H9 (cell line): ENCODE data around the gene ARHGEF10L. TPM values are rescaled to one million over a fixed set of nuclear protein-coding genes. Genes with fewer than 3 reads are reported as not detected.

ENCODE experiments used
- DNase-seq: peaks from one replicate; pipeline ENCODE4 v3.0.0-alpha.2; 2017
- H2AFZ ChIP-seq: one replicate; pipeline ENCODE4 v1.6.1; 2013; ENCODE audit warnings: mild to moderate bottlenecking, low read length, control low read depth, moderate library complexity
- H2AK5ac ChIP-seq: 2 replicates; pipeline ENCODE4 v1.6.1; 2013; ENCODE audit warnings: low read length, control low read depth, mixed read lengths; ENCODE audit not compliant: insufficient read length
- H2BK120ac ChIP-seq: one replicate; pipeline ENCODE4 v1.6.1; 2013; ENCODE audit warnings: low read depth, mild to moderate bottlenecking, low read length, control low read depth, inconsistent platforms; ENCODE audit not compliant: poor library complexity, severe bottlenecking
- H2BK12ac ChIP-seq: 2 replicates; pipeline ENCODE4 v1.6.1; 2013; ENCODE audit warnings: low read length, control low read depth, mixed read lengths, low read depth; ENCODE audit not compliant: insufficient read length
- H2BK15ac ChIP-seq: 2 replicates; pipeline ENCODE4 v1.6.1; 2013; ENCODE audit warnings: low read depth, low read length, control low read depth
- H2BK20ac ChIP-seq: one replicate; pipeline ENCODE4 v1.6.1; 2013; ENCODE audit warnings: low read depth, mild to moderate bottlenecking, low read length, control low read depth, inconsistent platforms; ENCODE audit not compliant: poor library complexity, severe bottlenecking
- H2BK5ac ChIP-seq: 2 replicates; pipeline ENCODE4 v1.6.1; 2013; ENCODE audit warnings: low read length, control low read depth, mixed read lengths; ENCODE audit not compliant: insufficient read length
- H3K14ac ChIP-seq: 2 replicates; pipeline ENCODE4 v1.6.1; 2013; ENCODE audit warnings: low read length, control low read depth; ENCODE audit not compliant: insufficient read depth
- H3K18ac ChIP-seq: 2 replicates; pipeline ENCODE4 v1.6.1; 2013; ENCODE audit warnings: low read depth, mild to moderate bottlenecking, mixed read lengths, low read length, control low read depth; ENCODE audit not compliant: insufficient read length
- H3K23ac ChIP-seq: 2 replicates; pipeline ENCODE4 v1.6.1; 2013; ENCODE audit warnings: low read length, control low read depth, mixed read lengths, low read depth; ENCODE audit not compliant: insufficient read length
- H3K23me2 ChIP-seq: 2 replicates; pipeline ENCODE4 v1.6.1; 2013; ENCODE audit warnings: low read depth, mild to moderate bottlenecking, mixed read lengths, low read length, control low read depth; ENCODE audit not compliant: insufficient read length, poor library complexity, severe bottlenecking
- H3K27ac ChIP-seq: 2 replicates; pipeline ENCODE4 v1.5.1; 2013; ENCODE audit warnings: low read length, control low read depth, mixed read lengths, low read depth; ENCODE audit not compliant: insufficient read length
- H3K27me3 ChIP-seq: 2 replicates; pipeline ENCODE4 v1.6.1; 2013; ENCODE audit warnings: low read length, control low read depth, inconsistent platforms; ENCODE audit not compliant: insufficient read depth
- H3K4ac ChIP-seq: 2 replicates; pipeline ENCODE4 v1.6.1; 2013; ENCODE audit warnings: low read depth, mild to moderate bottlenecking, control low read depth, inconsistent platforms, low read length, moderate library complexity
- H3K4me1 ChIP-seq: 2 replicates; pipeline ENCODE4 v1.6.1; 2013; ENCODE audit warnings: low read length, control low read depth, inconsistent platforms; ENCODE audit not compliant: insufficient read depth
- H3K4me2 ChIP-seq: 2 replicates; pipeline ENCODE4 v1.6.1; 2013; ENCODE audit warnings: low read length, control low read depth, mixed read lengths; ENCODE audit not compliant: insufficient read length, insufficient read depth
- H3K56ac ChIP-seq: 2 replicates; pipeline ENCODE4 v1.6.1; 2013; ENCODE audit warnings: low read depth, mild to moderate bottlenecking, mixed read lengths, low read length, control low read depth; ENCODE audit not compliant: insufficient read length
- H3K79me1 ChIP-seq: 2 replicates; pipeline ENCODE4 v1.6.1; 2013; ENCODE audit warnings: low read depth, mild to moderate bottlenecking, moderate library complexity, low read length, control low read depth, inconsistent platforms; ENCODE audit not compliant: insufficient read depth, poor library complexity, severe bottlenecking
- H3K79me2 ChIP-seq: 2 replicates; pipeline ENCODE4 v1.6.1; 2013; ENCODE audit warnings: low read length, control low read depth, inconsistent platforms; ENCODE audit not compliant: insufficient read depth
- H3K9ac ChIP-seq: 2 replicates; pipeline ENCODE4 v1.6.1; 2013; ENCODE audit warnings: low read length, control low read depth, mixed read lengths; ENCODE audit not compliant: insufficient read length; ENCODE audit errors: extremely low read depth
- H3K9me3 ChIP-seq: one replicate; pipeline ENCODE4 v1.6.1; 2013; ENCODE audit warnings: low read depth, low read length, inconsistent platforms; ENCODE audit not compliant: control insufficient read depth
- H3T11ph ChIP-seq: one replicate; pipeline ENCODE4 v1.6.1; 2013; ENCODE audit warnings: mild to moderate bottlenecking, low read length, control low read depth, inconsistent platforms
- H4K20me1 ChIP-seq: one replicate; pipeline ENCODE4 v1.6.1; 2013; ENCODE audit not compliant: control insufficient read depth, insufficient read length, insufficient read depth
- H4K5ac ChIP-seq: 2 replicates; pipeline ENCODE4 v1.6.1; 2013; ENCODE audit warnings: low read depth, mild to moderate bottlenecking, mixed read lengths, low read length, control low read depth; ENCODE audit not compliant: insufficient read length
- H4K8ac ChIP-seq: replicated peaks from 2 replicates; pipeline ENCODE4 v1.6.1; 2013; ENCODE audit warnings: low read length, control low read depth, mixed read lengths, low read depth; ENCODE audit not compliant: insufficient read length
- H4K91ac ChIP-seq: 2 replicates; pipeline ENCODE4 v1.6.1; 2013; ENCODE audit warnings: low read depth, mild to moderate bottlenecking, moderate library complexity, mixed read lengths, low read length, control low read depth; ENCODE audit not compliant: insufficient read length
- H3K27ac Mint-ChIP-seq, 3 experiments: 2 replicates in 2 of 3; 3 replicates in 1 of 3; pipeline ENCODE4 v1.8.0; 2020 to 2021; ENCODE audit warnings: mixed read lengths in 3 of 3, mild to moderate bottlenecking in 1 of 3, moderate library complexity in 1 of 3
- H3K27me3 Mint-ChIP-seq: 2 replicates; pipeline ENCODE4 v1.8.0; 2021; ENCODE audit warnings: low read depth, mild to moderate bottlenecking, moderate library complexity, mixed read lengths
- H3K36me3 Mint-ChIP-seq, 3 experiments: 2 replicates in 2 of 3; 3 replicates in 1 of 3; pipeline ENCODE4 v1.8.0; 2020 to 2021; ENCODE audit warnings: low read depth in 3 of 3, mixed read lengths in 3 of 3; ENCODE audit not compliant: insufficient read depth in 1 of 3
- H3K4me1 Mint-ChIP-seq, 2 experiments: 2 replicates each; pipeline ENCODE4 v1.8.0; 2020; ENCODE audit warnings: mixed read lengths in 2 of 2
- H3K4me3 Mint-ChIP-seq, 2 experiments: 2 replicates in 1 of 2; 3 replicates in 1 of 2; pipeline ENCODE4 v1.8.0; 2020 to 2021; ENCODE audit warnings: mild to moderate bottlenecking in 2 of 2, mixed read lengths in 2 of 2, moderate library complexity in 1 of 2
- H3K9me3 Mint-ChIP-seq, 2 experiments: 2 replicates in 1 of 2; 3 replicates in 1 of 2; pipeline ENCODE4 v1.8.0; 2020; ENCODE audit warnings: mild to moderate bottlenecking in 2 of 2, mixed read lengths in 2 of 2, moderate library complexity in 1 of 2
- CTCF ChIP-seq: fragments of 200-600 bp; sonication (generic); conservative IDR thresholded peaks from 3 replicates; pipeline ENCODE4 v1.8.0; 2021; ENCODE audit warnings: antibody characterized with exemption, mild to moderate bottlenecking
- WGBS: extraction: QIAGEN DNeasy Blood & Tissue Kit; methylation state at CpG from one replicate; pipeline ENCODE4 v1.1.7; 2013; ENCODE audit warnings: missing lambda C conversion rate, low lambda C conversion rate, mixed read lengths; ENCODE audit not compliant: insufficient read length; ENCODE audit errors: extremely low coverage; 5-methylcytosine and 5-hydroxymethylcytosine counted together
- total RNA-seq: library from RNA; stranded (reverse); gene quantifications from 2 replicates; pipeline ENCODE4 v1.2.1, GENCODE V29; 2021

The ARHGEF10L gene
- total RNA-seq, 1 experiment from 2014 or later = 20.2 TPM

DNA sequence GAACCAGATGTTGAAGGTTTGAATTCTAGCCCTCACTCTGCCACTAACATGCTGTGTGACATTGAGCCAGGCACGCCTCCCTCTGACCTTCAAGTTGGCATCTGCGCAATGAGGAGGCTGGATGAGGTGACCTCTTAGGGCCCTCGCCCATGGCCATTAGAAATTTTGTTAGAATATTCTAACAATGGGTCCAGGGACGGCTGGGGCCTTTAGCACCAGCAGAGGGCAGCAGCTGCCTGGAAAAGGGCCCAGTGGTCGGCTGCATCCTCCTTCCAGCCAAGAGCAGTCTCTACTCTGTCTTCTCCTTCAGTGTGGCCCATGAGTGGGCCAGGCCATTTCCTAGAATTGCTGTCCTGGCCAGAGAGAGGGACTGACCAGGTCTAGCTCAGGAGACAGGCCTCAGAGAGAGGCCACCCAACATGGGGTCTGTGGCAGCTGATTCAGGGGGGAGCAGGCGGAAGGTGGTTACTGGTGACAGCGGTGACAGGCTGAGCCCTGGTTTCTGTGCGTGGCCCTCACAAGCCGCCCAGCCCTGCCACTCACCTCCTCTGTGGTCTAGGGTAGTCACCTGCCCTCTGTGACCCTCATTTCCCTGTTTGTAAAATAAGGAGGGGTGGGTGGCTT lies 114.3 kb downstream of the ARHGEF10L start:
- Histone ChIP-seq H4K8ac (no peak overlapping the region), H3K23me2 (no peaks in the 10 kb centered on the region), H3K23ac (no peak overlapping the region), H2AK5ac (no peak overlapping the region), H3K27me3 (no peaks in the 10 kb centered on the region), H2BK20ac (no peak overlapping the region), H3K4ac (no peak overlapping the region), H4K91ac (no peak overlapping the region), H2BK15ac (no peak overlapping the region), H3K9ac (no peak overlapping the region), H3K79me1 (no peaks in the 10 kb centered on the region), H3K4me1 (no peaks in the 10 kb centered on the region), H3K4me2 (no peak overlapping the region), H3K9me3 (no peaks in the 10 kb centered on the region), H4K5ac (no peak overlapping the region), H3K27ac (no peak overlapping the region), H4K20me1 (no peaks in the 10 kb centered on the region), H3K79me2 (no peaks in the 10 kb centered on the region), H3T11ph (no peak overlapping the region), H2BK12ac (no peak overlapping the region), H3K56ac (no peak overlapping the region), H2BK5ac (no peak overlapping the region), H2BK120ac (no peak overlapping the region), H3K18ac (no peak overlapping the region), H2AFZ (no peak overlapping the region), H3K14ac (no peak overlapping the region)
- peak; percentile 64 for DNase-seq
- no CpG with 5 or more reads among the region's 9 CpGs for WGBS
- Mint-ChIP-seq H3K27me3 (no peaks in the 10 kb centered on the region), H3K4me3 (no peak overlapping the region; a peak in 1 of 5 replicates), H3K4me1 (peaks cover 0 to 5% of the 10 kb centered on the region in 2 experiments; a peak in 2 of 4 replicates), H3K9me3 (no peaks in the 10 kb centered on the region; a peak in 1 of 5 replicates), H3K27ac (peak overlapping the region in 1 of 3 experiments; percentile 57; a peak in 1 of 7 replicates), H3K36me3 (peaks cover 11 to 52% (median 29%) of the 10 kb centered on the region in 3 experiments; a peak in 6 of 7 replicates)
- peak; percentile 90 for TF ChIP-seq CTCF
